Fibroblast of the aortic adventitia (primary cell): ENCODE results near the gene SHD. TPM values are rescaled to one million over a fixed set of nuclear protein-coding genes. Genes with fewer than 3 reads are reported as not detected.

Experiments used
- DNase-seq: peaks from one replicate; pipeline ENCODE4 v3.0.0-alpha.2; 2010; ENCODE audit warnings: low read depth
- H3K4me3 ChIP-seq: 2 replicates; pipeline ENCODE4 v1.5.1; 2011; ENCODE audit warnings: low read depth, mild to moderate bottlenecking, control low read depth, low read length, moderate library complexity
- CTCF ChIP-seq: IDR thresholded peaks from 2 replicates; pipeline ENCODE4 v1.5.1; 2011; ENCODE audit warnings: mild to moderate bottlenecking, low read length, control low read depth, inconsistent platforms; ENCODE audit not compliant: insufficient read depth
- total RNA-seq: library from RNA; depleted of rRNA; stranded (reverse); fragments of >200 nt; gene quantifications from 2 replicates; pipeline ENCODE4 v1.2.3, GENCODE V29; 2012; ENCODE audit warnings: low replicate concordance

The SHD gene
- total RNA-seq, 1 donor: not detected

DNA sequence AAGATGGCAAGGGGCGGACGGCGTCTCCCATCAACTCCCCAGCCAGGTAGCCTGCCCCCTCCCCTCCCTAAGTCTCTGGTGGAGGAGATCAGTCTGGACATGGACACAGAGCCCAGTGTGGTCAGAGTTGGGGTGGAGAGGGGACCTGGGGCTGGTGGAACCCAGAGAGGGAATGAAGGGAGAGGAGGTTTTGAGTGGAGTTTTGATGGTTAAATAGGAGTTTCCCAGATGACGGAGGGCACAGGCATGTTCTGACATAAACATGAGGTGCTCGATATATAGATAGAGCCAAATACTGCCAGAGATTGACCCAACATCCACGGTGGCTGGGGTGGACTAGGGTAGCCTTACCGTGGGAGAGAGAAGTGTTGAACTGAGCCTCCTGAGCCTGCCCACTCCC, 39.4 kb downstream of the SHD start:
- H3K4me3 ChIP-seq: no peak overlapping the region
- no peak for DNase-seq
- no peak for TF ChIP-seq CTCF

- H3K4me3 ChIP-seq: no peak overlapping the region
- no peak for TF ChIP-seq CTCF
- DNase-seq: no peak
These were observed 40.1 kb downstream of the SHD start for GRCh38 chr19:4319067-4319718.

DNA sequence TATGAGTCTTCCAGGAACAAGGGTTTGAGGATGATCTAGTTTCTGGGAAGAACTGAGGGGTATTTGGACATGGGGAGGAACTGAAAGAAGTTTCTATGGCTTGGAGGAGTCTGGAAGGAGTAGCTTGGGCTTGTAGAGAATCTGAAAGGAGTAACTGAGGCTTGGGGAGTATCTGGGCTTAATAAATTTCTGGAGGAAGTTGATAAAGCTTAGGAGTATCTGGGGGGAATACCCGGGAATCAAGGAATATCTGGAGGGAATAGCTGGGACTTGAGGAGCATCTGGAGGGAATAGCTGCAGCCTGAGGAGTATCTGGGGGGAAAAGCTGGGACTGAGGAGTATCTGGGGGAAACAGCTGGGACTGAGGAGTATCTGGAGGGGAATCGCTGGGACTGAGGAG, 41.4 kb downstream of the SHD start:
- no peak overlapping the region for H3K4me3 ChIP-seq
- TF ChIP-seq CTCF: no peak
- DNase-seq: no peak

DNA sequence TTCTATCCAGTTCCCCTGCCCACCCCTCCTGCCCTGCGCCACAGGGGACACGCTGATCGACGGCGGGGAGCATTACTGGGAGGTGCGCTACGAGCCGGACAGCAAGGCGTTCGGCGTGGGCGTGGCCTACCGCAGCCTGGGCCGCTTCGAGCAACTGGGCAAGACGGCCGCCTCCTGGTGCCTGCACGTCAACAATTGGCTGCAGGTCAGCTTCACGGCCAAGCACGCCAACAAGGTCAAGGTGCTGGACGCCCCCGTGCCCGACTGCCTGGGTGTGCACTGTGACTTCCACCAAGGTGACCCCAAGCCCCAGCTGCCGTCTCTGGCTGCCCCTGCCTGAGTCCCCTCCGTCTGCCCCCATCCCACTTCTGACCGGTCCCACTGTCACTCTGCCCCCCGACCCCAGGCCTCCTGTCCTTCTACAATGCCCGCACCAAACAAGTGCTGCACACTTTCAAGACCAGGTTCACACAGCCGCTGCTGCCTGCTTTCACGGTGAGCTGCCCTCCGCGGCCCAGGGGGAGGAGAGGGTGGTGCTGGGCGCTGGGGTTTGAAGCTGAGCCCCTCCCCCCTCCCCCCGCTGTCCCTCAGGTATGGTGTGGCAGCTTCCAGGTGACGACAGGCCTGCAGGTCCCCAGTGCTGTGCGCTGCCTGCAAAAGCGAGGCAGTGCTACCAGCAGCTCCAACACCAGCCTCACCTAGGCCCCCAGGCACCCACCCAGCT, 44.0 kb downstream of the SHD start:
- DNase-seq: no peak
- no peak for TF ChIP-seq CTCF
- H3K4me3 ChIP-seq: no peak overlapping the region

- no peak for DNase-seq
- TF ChIP-seq CTCF: no peak
- no peak overlapping the region for H3K4me3 ChIP-seq
These were observed 44.6 kb downstream of the SHD start for GRCh38 chr19:4323692-4324091.

GRCh38 chr19:4324228-4324627, 45.2 kb downstream of the SHD start:
- no peak for DNase-seq
- H3K4me3 ChIP-seq: no peak overlapping the region
- no peak for TF ChIP-seq CTCF
